ENCODE data around the gene GRK1.
"Not testable (repeated sequence)": the region's sequence is repeated elsewhere in the genome, so short reads cannot be mapped to it uniquely, and the experiment has no call there.

GRK1 gene

DNA sequence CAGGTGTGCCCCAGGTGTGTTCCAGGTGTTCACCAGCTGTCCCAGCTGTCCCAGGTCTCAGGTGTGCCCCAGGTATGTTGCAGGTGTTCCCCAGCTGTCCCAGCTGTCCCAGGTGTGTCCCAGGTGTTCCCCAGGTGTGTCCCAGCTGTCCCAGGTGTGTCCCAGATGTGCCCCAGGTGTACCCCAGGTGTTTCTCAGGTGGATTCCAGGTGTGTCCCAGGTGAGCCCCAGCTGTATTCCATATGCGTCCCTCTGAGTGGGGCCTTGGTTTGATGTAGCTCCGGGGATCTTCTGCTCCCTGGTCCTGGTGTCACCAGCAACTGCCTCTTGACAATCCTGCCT, 719 bp upstream of the GRK1 start:
- DNase-seq = no peak

DNA sequence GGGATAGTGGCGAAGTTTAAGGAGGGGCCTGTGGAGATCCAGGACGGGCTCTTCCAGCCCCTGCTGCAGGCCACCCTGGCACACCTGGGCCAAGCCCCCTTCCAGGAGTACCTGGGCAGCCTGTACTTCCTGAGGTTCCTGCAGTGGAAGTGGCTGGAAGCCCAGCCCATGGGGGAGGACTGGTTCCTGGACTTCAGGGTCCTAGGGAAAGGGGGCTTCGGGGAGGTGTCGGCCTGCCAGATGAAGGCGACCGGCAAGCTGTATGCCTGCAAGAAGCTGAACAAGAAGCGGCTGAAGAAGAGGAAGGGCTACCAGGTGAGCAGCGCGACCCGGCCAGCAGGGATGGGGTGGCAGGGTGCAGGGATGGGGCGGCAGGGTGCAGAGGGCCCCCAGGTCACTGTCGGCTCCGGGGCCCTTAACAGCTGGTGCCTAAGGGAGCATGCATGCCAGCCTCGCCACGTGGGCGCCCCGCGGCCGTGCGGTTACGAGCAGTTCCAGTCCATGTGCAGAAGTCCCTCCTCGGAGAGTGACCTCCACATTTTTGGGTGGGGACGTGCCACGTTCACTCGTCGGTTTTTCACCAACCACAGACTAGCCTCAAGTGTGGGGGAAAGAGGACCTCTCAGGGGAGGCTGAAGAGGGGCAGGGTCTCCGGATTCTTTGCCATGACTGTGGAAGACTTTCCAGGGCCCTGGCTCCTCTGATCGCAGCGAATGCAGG, 912 bp downstream of the GRK1 start:
- DNase-seq = no peak

DNA sequence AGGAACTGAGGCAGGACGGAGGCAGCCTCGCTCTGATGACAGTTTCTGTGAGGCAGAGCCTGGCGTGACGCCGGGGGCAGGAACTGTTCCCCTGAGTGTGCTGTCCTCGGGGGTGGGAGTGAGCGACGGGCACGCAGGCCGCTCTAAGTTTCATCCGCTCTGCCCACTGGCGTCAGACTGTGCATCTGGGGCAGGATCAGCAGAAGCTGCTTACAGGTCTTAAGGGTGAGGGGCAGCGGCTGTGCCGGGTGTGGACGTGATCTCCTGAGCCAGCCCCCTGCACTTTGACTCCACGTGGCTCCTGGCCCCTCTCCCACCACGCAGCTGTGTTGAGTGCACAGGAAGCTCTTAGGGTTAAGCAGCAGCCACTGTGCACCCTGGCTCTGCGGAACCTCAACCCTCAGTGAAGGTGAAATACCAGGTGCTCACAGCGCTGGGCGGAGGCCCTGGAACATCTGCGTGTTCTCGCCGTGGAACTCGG, 1.5 kb downstream of the GRK1 start:
- DNase-seq = no peak

DNA sequence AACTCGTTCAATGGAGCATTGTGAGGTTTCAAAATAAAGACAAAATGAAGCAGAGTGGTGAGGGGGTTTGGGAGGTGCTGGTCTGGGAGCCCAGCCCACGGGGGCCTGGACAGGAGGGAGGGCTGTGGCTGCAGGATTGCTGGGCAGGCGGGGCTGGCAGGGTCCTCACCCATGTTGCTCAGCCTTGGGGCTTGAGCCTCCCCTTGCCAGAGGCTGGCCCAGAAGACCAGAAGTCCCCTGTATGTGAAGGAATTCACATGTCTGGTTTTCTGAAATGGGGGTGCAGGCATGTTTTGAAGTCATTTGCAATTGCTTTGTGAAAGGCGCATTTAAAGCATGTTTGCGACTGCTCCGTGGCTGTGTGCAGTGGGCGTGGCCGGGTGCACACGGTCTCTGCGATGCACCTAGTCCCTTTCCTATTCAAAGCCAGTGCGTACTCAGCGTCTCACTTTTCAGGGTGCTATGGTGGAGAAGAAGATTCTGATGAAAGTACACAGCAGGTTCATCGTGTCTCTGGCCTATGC, 2.3 kb downstream of the GRK1 start:
- no peak for DNase-seq

DNA sequence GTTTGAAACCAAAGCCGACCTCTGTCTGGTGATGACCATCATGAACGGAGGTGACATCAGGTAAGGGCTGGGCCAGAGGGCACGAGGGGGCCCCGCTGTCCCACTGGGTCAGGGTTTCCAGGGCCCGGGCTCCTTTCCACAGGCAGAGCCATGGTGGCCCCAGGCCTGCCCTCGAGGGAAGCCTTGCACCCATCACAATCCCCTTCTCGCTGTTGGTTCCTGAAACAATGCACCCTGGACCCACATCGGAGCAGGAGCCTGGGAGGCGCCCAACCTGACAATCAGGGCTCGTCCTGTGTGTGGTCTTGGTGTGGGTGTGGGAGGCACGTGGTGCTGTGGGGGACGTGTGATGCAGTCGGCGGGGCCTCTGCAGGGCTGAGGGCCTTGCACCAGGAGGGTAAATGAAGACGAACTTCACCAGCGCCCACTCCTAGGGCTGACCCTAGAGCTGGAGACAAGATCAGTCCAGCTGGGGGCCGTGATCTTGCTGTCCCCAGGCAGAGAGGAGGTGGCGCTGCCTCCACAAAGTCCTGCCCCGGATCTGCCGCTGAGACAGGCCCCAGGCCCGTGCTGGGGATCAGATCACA, 2.8 kb downstream of the GRK1 start:
- DNase-seq = no peak

DNA sequence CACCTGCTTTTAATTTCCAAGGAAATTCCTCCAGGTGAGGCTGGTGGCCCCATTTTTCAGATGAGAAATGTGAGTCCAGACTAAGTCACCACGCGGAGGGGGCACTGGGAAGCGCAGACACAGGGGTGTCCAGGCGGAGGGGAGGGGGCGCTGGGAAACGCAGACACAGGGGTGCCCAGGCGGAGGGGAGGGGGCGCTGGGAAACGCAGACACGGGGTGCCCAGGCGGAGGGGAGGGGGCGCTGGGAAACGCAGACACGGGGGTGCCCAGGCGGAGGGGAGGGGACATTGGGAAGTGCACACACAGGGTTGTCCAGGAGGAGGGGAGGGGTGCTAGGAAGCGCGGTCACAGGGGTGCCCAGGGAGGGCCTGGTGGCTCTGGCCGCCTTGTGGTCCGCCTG, 3.5 kb downstream of the GRK1 start:
- DNase-seq = no peak

DNA sequence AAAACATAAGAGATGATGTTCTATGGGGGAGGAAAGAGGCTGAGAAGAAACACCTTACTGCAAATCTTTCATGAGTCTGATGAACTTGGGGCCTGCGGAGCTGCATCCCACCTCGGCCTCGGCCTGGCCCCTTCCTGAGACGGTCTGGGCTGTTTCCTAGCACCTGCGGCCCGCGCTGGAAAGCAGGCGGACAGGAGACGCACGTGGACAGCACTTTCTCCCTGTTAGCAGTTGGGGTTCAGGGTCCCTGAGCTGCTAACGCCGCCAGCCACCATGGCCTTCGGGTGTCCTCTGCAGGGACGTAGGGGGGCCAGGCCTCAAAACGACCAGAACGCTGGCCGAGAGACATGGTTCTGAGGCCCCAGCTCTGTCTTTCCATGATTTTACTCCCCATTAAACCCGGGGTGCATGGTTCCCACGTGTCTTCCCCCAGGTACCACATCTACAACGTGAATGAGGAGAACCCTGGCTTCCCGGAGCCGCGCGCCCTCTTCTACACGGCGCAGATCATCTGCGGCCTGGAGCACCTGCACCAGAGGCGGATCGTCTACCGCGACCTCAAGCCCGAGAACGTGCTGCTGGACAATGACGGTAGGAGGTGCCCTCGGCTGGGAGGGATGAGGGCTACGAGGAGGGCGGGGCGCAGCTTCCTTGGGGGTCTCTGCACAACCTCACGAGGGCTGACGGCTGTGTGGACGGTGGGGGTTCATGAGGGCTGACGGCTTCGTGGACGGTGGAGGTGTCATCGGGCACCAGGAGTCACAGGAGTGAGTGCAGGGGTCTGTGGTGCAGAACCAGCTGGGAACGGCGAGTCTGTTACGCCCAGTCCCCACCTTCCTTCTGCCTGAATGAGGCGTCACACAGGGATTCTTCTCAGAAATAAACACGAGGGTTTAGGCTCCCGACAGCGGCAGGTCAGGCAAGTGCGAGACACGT, 4.3 kb downstream of the GRK1 start:
- DNase-seq = no peak

DNA sequence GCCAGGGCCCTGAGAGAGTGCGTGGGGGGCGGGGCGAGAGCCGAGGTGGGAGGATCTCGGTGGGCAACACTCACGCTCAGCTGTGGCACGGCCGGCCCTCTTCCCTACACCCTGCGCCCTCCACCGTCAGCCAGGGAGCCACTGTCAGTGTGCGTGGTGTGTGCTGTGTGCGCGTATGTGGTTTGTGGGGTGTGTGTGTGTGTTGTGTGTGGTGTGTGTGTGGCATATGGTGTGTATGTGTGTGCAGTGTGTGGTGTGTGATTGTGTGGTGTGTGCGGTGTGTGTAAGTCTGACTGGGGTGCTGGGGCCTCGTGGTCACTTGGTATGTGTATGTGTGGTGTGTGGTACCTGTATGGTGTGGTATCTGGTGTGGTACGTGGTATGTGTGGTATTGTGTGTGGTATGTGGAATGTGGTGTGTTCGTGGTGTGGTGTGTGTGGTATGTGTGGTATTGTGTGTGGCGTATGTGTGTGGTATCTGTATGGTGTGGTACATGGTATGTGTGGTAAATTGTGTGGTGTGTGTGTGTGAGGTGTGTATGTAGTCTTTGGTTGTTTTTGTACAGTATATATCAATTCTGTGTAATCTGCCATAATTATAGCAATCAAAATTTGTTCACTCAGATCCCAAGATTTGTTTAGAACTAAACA, 5.1 kb downstream of the GRK1 start:
- no peak for DNase-seq

DNA sequence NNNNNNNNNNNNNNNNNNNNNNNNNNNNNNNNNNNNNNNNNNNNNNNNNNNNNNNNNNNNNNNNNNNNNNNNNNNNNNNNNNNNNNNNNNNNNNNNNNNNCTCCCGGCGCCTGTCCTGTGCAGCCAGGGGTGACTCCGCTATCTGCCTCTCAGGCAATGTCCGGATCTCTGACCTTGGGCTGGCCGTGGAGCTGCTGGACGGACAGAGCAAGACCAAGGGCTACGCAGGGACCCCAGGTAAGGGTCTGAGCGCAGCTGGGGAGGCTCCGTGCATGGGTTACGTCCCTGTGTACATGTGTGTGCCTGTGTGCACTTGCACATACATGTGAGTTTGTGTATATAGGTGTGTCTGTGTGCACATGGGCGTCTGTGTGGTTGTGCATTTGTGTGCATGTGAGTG, 55.9 kb downstream of the GRK1 start:
- DNase-seq = no peak

DNA sequence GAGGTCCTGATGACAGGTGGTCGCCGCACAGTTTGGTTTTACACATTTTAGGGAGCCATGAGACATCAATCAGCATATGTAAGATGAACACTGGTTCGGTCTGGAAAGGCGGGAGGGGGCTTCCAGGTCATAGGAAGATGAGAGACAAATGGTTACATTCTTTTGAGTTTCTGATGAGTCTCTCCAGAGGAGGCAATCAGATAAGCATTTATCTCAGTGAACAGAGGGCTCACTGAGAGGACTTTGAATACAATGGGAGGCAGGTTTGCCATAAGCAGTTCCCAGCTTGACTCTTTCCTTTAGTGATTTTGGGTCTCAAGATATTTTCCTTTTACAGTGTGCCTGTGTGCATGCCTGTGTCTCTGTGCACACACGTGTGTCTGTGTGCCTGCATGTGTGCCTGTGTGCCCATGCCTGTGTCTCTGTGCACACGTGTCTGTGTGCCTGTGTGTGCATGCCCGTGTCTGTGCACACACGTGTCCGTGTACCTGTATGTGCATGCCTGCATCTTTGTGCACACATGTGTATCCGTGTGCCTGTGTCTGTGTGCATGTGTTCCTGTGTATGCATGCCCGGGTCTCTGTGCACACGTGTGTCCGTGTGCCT, 56.5 kb downstream of the GRK1 start:
- DNase-seq = no peak

DNA sequence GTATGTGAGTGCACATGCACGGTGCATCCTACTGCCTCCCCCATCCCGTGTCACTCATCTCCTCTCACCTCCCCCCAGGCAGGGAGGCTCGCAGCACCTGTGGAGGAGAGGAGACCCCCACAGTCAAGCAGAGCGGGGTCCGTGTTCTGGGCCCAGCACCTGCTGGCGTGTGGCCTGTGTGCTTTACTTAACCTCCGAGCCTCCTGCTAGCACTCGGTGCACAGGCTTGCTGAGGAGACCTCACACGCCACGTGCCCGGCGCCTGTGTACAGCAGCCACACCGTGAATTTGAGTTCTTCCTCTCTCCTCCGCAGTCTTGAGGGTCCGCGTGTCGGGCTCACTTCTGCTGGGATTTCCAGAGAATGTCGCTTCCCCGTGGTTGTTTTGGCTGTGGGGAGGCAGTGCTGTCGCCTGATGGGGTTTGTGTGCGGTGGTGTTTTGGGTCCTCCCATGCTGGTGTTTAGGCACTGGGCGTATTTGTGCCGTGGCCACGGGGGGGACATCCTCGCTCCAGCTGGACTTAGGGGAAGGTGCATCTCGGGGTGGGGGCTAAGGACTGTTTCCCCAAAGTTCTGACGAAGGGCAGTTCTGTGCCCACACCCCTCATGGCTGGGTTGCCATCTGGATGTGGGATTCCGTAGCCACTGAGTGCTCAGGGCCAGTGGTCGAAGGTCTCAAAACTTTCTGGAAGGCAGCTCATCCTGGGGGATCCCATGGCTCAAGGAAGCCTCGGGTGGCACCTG, 57.2 kb downstream of the GRK1 start:
- no peak for DNase-seq

DNA sequence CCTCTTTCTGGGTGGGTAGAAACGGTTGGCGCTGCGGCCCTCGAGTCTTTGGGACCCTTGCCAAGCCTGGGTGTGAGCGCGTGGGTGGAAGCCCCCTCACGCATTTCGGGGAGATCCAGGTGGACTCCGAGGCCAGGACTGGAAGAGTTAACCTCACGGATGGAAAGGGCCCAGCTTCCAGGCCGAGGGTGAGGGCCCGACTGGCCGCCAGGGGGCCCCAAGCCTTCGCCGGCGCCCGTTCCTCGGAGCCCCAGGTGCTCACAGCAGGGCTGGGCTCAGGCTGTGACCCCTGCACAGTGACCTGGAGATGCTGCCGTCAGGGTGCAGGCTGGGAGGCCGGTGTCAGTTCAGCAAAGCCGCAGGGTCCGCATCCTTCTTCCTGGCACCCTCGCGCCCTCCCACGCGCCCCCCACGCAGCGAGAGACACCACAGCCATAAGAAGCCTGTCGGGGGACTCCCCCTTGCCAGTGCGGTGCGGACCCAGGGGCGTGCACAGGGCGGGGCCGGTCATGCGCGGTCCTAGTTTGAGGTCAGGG, 57.8 kb downstream of the GRK1 start:
- DNase-seq = peak; percentile 71

DNA sequence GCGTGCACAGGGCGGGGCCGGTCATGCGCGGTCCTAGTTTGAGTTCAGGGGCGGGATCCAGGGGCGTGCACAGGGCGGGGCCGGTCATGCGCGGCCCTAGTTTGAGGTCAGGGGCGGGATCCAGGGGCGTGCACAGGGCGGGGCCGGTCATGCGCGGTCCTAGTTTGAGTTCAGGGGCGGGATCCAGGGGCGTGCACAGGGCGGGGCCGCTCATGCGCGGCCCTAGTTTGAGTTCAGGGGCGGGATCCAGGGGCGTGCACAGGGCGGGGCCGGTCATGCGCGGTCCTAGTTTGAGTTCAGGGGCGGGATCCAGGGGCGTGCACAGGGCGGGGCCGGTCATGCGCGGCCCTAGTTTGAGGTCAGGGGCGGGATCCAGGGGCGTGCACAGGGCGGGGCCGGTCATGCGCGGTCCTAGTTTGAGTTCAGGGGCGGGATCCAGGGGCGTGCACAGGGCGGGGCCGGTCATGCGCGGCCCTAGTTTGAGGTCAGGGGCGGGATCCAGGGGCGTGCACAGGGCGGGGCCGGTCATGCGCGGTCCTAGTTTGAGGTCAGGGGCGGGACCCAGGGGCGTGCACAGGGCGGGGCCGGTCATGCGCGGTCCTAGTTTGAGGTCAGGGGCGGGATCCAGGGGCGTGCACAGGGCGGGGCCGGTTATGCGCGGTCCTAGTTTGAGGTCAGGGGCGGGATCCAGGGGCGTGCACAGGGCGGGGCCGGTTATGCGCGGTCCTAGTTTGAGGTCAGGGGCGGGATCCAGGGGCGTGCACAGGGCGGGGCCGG, 58.5 kb downstream of the GRK1 start:
- DNase-seq = not testable (repeated sequence)

DNA sequence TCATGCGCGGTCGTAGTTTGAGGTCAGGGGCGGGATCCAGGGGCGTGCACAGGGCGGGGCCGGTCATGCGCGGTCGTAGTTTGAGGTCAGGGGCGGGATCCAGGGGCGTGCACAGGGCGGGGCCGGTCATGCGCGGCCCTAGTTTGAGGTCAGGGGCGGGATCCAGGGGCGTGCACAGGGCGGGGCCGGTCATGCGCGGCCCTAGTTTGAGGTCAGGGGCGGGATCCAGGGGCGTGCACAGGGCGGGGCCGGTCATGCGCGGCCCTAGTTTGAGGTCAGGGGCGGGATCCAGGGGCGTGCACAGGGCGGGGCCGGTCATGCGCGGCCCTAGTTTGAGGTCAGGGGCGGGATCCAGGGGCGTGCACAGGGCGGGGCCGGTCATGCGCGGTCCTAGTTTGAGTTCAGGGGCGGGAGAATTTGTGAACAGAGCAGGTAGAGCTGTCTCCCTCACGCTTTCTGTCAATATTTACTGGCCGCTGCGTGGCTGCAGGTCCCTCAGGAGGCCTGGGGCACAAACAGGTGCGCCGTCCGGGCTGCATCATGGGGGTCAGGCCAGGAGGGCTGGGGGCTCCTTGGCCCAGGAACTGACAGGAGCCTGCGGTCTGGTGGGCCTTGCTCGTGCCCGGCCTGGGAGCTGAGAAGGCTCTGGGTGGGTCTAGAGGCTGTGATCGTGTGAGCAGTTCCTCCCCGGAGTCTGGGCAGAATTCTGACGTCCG, 59.2 kb downstream of the GRK1 start:
- DNase-seq = peak; percentile 43

DNA sequence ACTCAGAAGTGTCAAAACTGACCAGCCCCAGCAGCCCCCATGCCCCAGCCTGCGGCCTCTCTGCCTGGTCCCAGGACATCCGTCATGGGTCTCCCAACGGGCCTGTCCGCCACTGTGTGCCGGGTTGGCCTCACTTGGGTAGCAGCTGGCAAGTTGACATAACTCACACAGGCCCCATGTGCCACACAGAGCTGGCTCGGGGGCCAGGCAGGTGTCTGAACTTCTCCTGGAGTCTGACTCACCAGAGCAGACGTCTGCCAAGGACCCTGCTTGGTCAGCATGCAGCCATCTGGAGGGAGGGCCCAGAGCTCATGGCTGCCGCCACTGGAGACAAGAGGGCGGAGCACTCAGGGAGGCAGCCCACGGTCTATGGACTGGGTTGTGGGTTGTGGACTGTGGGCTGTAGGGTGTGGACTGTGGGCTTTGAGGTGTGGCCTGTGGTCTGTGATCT, 60.0 kb downstream of the GRK1 start:
- no peak for DNase-seq

DNA sequence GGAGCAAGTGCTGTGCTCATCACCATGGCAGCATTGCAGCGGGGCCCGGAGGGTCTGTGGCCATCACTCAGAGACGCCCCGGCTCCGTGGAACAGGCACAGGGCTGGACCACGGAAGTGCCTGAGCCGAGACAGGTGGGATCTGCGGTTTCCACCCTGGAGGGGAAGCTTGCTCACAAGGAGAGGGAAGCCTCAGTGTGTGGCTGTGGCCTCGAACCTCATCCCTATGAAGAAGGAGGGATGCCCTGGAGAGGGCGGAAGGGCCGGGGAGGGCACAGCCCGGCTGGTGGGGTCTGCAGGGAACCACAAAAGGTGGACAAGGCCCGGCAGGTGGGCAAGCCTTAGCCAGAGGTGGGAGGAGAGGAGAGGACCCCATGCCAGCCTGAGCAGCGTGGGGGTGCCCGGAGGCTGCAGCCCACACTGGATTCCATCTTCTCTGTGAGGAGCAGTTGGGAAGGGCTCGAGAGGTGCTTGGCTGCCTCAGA, 61.6 kb downstream of the GRK1 start:
- no peak for DNase-seq

DNA sequence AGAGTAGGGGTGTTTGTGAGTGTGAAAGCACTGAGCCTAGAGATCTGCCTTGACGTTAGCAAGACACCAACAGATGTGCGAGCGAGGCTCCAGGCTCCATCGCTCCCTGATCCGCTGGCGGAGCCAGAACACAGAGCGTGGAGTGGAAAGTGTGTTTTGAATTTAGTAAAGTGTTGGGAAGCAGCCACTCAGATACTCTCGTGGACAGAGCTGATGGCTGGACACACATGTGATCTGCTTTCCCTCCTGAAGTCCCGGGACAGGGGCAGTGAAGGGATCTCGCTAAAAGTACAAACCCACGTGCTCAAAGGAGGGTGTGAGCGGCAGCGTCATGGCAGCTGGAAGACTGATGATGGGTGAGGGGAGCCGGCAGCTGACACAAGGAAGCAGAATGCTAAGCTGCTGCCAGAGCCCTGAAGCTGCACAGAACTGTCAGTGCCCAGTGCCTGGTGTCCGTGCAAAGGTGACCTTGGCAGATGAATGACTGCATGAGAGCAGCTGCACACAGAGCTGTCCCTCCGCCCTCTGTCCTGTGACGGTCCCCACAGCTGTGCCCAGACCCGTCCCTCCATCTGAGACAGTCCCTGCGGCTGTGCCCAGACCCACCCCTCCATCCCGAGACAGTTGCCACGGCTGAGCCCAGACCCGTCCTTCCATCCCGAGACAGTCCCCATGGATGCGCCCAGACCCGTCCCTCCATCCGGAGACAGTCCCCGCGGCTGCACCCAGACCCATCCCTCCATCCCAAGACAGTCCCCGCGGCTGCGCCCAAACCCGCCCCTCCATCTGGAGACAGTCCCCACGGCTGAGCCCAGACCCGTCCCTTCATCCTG, 62.4 kb downstream of the GRK1 start:
- DNase-seq = no peak

DNA sequence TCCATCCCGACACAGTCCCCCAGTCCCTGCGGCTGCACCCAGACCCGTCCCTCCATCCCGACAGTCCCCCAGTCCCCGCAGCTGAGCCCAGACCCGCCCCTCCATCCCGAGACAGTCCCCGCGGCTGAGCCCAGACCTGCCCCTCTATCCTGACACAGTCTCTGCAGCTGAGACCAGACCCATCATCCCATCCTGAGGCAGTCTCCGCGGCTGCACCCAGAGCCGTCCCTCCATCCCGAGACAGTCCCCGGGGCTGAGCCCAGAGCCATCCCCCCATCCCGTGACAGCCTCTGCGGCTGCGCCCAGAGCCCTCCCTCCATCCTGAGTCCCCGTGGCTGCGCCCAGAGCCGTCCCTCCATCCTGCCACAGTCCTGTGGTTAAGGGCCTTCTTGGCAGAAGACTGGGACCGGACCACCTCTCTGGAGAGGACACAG, 63.3 kb downstream of the GRK1 start:
- DNase-seq = no peak

DNA sequence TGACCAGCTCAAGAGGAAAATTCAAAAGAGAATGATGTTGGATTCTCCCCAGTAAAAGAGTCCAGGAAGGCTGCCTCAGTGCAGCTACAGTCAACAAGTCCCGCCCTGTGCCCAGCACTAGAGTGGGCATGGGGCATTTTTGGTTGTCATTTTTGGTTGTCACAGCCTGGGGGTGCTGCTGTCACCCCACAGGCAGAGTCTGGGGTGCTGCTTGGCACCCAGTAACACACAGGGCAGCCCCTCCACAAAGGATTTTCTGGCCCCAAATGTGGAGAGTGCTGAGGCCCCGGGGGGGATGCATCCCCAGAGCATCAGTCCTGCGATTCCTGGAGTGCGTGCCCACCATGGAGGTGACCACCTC, 63.8 kb downstream of the GRK1 start:
- no peak for DNase-seq
